Gastrocnemius medialis (tissue), 4 donors: ENCODE data around the gene CBX2. TPM values are rescaled to one million over a fixed set of nuclear protein-coding genes. Genes with fewer than 3 reads are reported as not detected.

Source experiments
- ATAC-seq, 2 donors: fragments of 150-250 bp; one replicate each; pipeline ENCODE4 v1.9.1; 2016
- DNase-seq, 2 donors: peaks; one replicate each; pipeline ENCODE4 v3.0.0-alpha.2; 2019
- H3K27ac ChIP-seq, 4 donors: fragments of 200-600 bp; sonication (generic); 1 replicate in 1 of 4; 2 replicates in 3 of 4; pipeline ENCODE4 v1.5.1; 2016 to 2018; ENCODE audit warnings: mild to moderate bottlenecking in 2 of 4, moderate library complexity in 1 of 4
- H3K27me3 ChIP-seq, 3 donors: fragments of 200-600 bp; sonication (generic) in 2 of 3; 1 replicate in 1 of 3; 2 replicates in 2 of 3; pipeline versions ENCODE4 v1.5.1 to v1.6.0; 2016 to 2019; ENCODE audit warnings: mild to moderate bottlenecking in 1 of 3, moderate library complexity in 1 of 3
- H3K36me3 ChIP-seq, 2 donors: fragments of 200-600 bp; sonication (generic) in 1 of 2; one replicate each; pipeline ENCODE4 v1.5.1; 2017 to 2018
- H3K4me1 ChIP-seq, 2 donors: fragments of 200-600 bp; sonication (generic) in 1 of 2; one replicate each; pipeline ENCODE4 v1.5.1; 2016 to 2017; ENCODE audit warnings: mild to moderate bottlenecking in 2 of 2
- H3K4me3 ChIP-seq, 4 donors: fragments of 200-600 bp; sonication (generic) in 3 of 4; 1 replicate in 1 of 4; 2 replicates in 3 of 4; pipeline ENCODE4 v1.5.1; 2016 to 2019; ENCODE audit warnings: mild to moderate bottlenecking in 2 of 4
- H3K9me3 ChIP-seq, 3 donors: fragments of 200-600 bp; sonication (generic) in 2 of 3; 1 replicate in 1 of 3; 2 replicates in 2 of 3; pipeline ENCODE4 v1.5.1; 2016 to 2019
- CTCF ChIP-seq, 5 experiments: fragments of 450-650 bp in 3 of 5; fragments of 200-600 bp in 2 of 5; sonication (generic) in 2 of 5; IDR thresholded peaks in 4 of 5; conservative IDR thresholded peaks in 1 of 5; 1 replicate in 4 of 5; 2 replicates in 1 of 5; pipeline ENCODE4 v1.5.1; 2016 to 2019; ENCODE audit warnings: antibody characterized with exemption in 5 of 5, mild to moderate bottlenecking in 3 of 5, moderate library complexity in 3 of 5
- POLR2A ChIP-seq, 2 donors: fragments of 450-650 bp; IDR thresholded peaks; one replicate each; pipeline ENCODE4 v1.6.1; 2017; ENCODE audit warnings: antibody characterized with exemption in 2 of 2, mild to moderate bottlenecking in 2 of 2, moderate library complexity in 2 of 2
- in situ Hi-C, 4 donors: fragments of 200-750 bp; cut with MboI; loops; one replicate each; pipeline versions ENCODE4 v1.15.0 to v1.8.0; 2017; ENCODE audit warnings: low sequenced_read_pairs in 4 of 4
- intact Hi-C: fragments of 100-400 bp; cut with DNase I; formaldehyde crosslinking; loops from one replicate; pipeline ENCODE4 v1.15.1; 2023; ENCODE audit warnings: low total_unique reads
- total RNA-seq, 4 donors: library from RNA; depleted of rRNA; stranded (reverse); fragments of >200 nt; gene quantifications; one replicate each; pipeline versions ENCODE4 v1.1.0 to v1.2.3, GENCODE V29; 2016

The CBX2 gene
- total RNA-seq, 4 donors from 2014 or later = 0.13 to 1.1 (median 0.42) TPM; not detected in 1

- H3K27ac ChIP-seq = no peak overlapping the region
- no peaks in the 10 kb centered on the region for H3K36me3 ChIP-seq
- in situ Hi-C loops = no loop called here
- no peaks in the 10 kb centered on the region for H3K9me3 ChIP-seq
- peak overlapping the region in 3 of 4 donors; percentile 20 to 46 (median 43) for H3K4me3 ChIP-seq
- intact Hi-C loops = no loop called here
- DNase-seq (no peak), ATAC-seq (peak; percentile 3 to 34)
- H3K4me1 ChIP-seq = peaks cover 16 to 25% of the 10 kb centered on the region in 2 donors
- H3K27me3 ChIP-seq = peaks cover 4 to 17% (median 9%) of the 10 kb centered on the region in 3 donors
- no peak for TF ChIP-seq POLR2A (IDR thresholded peaks at IDR 0.05)
These were observed 54.5 kb downstream of the CBX2 start for GRCh38 chr17:79832218-79833109.

- Histone ChIP-seq H3K9me3 (no peaks in the 10 kb centered on the region), H3K27me3 (peaks cover 4 to 17% (median 9%) of the 10 kb centered on the region in 3 donors), H3K4me3 (no peak overlapping the region), H3K36me3 (no peaks in the 10 kb centered on the region), H3K27ac (no peak overlapping the region), H3K4me1 (peaks cover 22 to 31% of the 10 kb centered on the region in 2 donors)
- DNase-seq (no peak), ATAC-seq (no peak)
- intact Hi-C loops = no loop called here
- no peak for TF ChIP-seq POLR2A (IDR thresholded peaks at IDR 0.05)
- no peak for TF ChIP-seq CTCF (IDR thresholded peaks at IDR 0.05 in 4 of 5, conservative IDR thresholded peaks at IDR 0.05 in 1 of 5)
- in situ Hi-C loops = no loop called here
These were observed 55.1 kb downstream of the CBX2 start for GRCh38 chr17:79833110-79833450.

- ATAC-seq (no peak), DNase-seq (no peak)
- no peak overlapping the region for H3K27ac ChIP-seq
- peaks cover 4 to 17% (median 9%) of the 10 kb centered on the region in 3 donors for H3K27me3 ChIP-seq
- no peak overlapping the region for H3K4me3 ChIP-seq
- H3K4me1 ChIP-seq = peaks cover 27 to 36% of the 10 kb centered on the region in 2 donors
- intact Hi-C loops (no loop called here), in situ Hi-C loops (no loop called here)
- H3K9me3 ChIP-seq = no peaks in the 10 kb centered on the region
- H3K36me3 ChIP-seq = no peaks in the 10 kb centered on the region
- TF ChIP-seq POLR2A (IDR thresholded peaks at IDR 0.05) = no peak
- no peak for TF ChIP-seq CTCF (IDR thresholded peaks at IDR 0.05 in 4 of 5, conservative IDR thresholded peaks at IDR 0.05 in 1 of 5)
These were observed 56.0 kb downstream of the CBX2 start for GRCh38 chr17:79833744-79834564.

GRCh38 chr17:79834565-79835469, 56.9 kb downstream of the CBX2 start:
- ATAC-seq = no peak

More at GRCh38 chr17:79834565-79835469, 56.9 kb downstream of the CBX2 start:
- intact Hi-C loops (no loop called here), in situ Hi-C loops (no loop called here)
- no peak for DNase-seq
- H3K27me3 ChIP-seq = peaks cover 5 to 19% (median 9%) of the 10 kb centered on the region in 3 donors
- TF ChIP-seq POLR2A (IDR thresholded peaks at IDR 0.05) (no peak), CTCF (IDR thresholded peaks at IDR 0.05 in 4 of 5, conservative IDR thresholded peaks at IDR 0.05 in 1 of 5) (peak; percentile 14 to 60 (median 47))
- H3K4me3 ChIP-seq = no peak overlapping the region
- H3K4me1 ChIP-seq = peaks cover 28 to 39% of the 10 kb centered on the region in 2 donors
- H3K27ac ChIP-seq = no peak overlapping the region
- H3K9me3 ChIP-seq = no peaks in the 10 kb centered on the region
- no peaks in the 10 kb centered on the region for H3K36me3 ChIP-seq
